AG20443 (cell line): ENCODE data around the gene PARVA.

Experiments
- DNase-seq: peaks from one replicate; pipeline ENCODE4 v3.0.0; 2012; ENCODE audit warnings: low spot score, mixed read lengths

The PARVA gene

DNA sequence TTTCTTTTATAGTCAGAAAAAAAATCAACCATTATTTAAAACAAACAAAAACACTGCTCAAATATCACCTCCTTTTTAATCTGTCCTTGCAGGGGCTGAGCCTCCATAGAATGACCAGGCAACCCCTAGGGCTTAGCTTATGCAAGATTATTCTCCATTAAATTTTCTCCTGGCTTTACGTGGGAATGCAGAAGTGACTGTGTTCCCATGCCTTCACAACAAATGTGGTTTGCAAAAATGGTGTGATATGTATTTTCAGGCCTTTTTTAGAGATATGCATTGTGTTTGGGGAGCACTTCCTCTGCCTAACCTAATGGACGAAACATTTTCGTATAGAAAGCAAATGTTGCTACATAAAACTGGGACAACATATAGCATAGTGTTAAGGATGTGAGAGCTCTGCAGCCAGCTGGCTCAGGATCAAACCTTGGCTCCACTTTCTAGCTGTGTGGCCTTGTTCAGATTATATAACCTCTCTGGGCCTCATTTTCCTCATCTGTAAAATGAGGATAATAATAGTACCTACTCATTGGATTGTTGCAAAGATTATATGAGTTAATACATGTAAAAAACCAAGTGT, 82.6 kb downstream of the PARVA start:
- DNase-seq = no peak

DNA sequence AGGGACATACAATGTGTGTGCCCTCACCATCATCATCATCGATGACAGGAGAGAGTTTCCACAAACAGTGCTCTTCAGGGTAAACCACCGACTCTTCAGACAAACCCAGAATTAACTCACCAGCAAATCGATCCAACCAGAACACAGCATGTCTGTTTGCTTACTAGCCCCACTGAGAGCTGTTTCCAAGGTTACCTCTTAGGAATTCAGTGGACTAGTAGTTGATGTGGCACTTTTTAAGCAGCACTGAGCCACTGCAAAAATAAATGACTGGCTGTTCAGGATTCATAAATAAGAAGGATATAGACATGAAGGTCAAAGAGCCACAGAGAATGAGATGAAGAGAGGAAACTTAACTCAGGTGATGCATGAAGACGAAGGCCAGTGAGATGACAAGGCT, 83.1 kb downstream of the PARVA start:
- DNase-seq = no peak

DNA sequence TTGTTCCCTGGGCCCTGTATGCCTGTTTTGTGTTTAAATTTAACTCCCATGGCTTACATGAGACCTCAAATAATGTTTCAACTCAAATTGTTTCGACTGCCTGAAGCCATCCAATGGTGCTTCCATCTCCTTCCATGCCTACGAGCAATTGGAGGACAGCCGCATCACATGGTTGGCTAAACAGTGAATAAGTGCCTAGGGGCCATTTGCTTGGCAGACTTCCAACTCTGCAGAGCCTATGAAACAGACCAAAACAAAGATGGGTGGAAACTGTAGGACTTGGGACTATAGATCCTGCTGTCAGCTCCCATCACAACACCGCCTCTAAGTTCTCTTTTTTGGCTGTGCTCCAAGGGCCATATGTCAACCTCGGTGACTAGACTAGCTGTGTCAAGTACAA, 84.1 kb downstream of the PARVA start:
- DNase-seq = no peak

DNA sequence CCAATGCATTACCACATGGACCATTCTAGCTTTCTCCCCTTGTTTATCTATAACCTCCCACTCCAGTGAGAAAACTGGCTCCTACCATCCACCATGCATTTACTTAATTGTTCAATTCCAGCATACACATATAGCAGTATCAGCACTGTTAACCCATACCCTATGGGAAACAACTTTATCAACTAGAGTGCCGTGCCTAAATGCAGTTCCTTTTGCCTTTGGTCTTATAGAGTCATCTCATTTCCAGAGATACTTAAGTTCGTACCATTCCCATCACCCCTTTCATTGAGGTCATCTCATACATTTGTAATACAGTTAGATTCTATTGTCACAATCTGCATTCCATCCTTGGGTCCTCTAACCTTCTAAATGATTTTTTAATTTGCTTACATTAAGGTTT, 86.9 kb downstream of the PARVA start:
- no peak for DNase-seq

DNA sequence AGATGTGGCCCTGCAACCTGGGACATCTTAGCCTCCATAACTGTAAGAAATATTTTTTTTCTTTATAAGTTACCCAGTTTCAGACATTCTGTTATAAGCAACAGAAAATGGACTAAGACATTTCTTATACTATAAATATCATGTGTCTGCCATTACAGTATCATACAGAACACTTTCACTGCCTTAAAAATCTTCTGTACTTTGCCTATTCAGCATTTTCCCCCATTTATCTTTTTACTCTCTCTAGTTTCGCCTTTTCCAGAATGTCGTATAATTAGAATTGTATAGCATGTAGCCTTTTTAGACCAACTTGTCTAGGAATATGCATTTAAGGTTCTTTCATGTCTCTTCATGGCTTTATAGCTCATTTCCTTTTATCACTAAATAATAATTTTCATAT, 88.0 kb downstream of the PARVA start:
- DNase-seq = no peak

DNA sequence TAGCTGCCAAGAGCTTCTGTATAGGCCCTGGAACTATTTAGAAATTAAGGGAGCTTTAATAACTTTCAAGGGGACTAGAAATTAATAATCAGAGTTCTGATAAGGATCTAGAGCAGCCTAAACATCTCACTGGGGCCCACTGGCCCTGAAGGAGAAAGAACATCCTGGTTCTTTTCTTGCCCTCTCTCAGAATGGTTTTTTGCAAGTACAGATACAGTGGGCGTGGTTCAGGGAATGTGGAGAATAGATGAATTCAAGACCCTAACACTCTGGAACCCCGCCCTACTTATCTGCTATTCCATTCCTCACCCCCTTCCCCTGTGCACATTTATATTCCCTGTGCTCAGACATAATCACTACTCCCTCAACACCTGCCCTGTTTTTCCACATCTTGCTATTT, 90.2 kb downstream of the PARVA start:
- DNase-seq = no peak

DNA sequence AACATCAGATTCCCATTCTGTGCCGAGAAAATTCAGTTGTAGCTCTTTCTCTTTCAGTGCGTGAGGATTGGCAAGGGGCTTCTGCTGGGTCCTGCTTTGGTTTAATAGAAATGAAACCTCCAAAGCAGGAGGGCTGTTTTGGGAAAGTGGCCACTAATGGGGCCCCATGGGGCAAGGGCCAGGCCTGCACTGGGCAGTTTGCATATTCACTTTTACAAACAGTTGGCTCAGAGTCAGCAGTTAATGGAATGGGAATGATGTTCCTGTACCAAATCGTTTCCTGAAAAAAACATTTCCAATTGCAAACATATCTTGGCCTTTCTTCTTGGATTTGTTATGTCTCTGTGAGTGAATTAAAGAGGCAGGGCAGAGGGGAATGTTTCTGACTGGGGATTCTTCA, 92.1 kb downstream of the PARVA start:
- DNase-seq = peak; percentile 50

DNA sequence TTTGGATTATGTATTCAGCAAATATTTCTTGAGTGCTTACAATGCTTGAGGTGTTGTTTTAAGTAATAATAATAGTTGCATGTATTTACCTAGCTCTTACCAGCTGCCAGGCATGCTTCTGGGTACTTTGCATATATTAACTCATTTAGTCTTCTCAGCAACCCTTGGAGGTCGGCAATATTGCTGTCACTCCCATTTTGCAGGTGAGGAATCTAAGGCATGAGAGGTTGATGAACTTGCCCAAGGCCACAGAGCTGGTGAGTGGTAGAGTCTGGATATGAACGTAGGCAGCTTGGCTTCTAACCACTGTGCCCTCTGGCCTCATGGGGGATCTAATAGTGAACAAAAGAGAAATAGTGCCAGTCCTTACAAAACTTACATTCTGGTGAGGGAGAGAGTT, 92.9 kb downstream of the PARVA start:
- no peak for DNase-seq

DNA sequence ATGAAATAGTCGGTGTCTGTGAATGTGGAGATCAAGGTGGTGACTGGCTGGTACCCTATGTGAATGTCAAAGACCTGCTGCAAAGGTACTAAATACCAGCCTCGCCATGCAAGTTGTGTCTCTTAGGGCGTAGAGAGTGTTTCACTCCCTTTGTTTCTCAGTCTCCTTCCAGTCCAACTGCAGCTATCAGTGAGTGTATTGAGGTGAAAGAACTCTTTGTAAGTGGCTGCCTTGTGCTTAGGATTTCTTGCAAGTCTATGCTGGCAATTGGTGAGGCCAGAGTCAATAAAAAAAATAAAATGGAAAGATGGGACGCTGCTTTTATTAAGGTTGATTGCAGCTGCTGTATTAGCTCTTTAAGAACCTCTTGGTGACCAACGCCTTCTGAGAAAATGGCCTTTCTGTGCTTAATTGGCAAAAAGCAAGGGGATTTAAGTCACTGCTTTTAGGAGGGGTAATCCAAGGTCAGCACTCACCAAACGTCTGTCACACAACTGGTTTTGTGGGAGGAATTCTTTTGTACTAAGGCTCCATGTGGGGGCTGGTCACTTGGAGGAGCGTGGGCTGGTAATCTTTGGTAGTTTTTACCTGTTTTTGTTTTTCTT, 95.1 kb downstream of the PARVA start:
- no peak for DNase-seq

DNA sequence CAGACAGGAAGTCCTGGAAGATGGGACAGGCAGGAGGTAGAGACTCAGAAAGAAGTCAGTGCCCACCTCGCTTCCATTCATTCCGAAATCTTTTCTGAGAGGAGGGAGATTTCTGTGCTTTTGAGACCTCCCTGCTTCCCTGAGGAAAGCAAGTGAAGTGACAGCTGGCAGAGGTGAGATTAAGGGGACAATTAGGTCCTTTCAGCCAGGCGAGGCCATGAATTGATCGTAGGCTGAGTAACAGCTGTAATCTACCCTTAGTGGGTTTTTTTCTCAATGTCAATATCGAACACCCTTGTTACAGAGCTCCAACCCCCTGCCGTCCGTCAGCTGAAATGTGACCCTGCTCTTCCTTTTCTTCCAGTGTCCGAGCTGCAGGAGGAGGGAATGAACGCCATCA, 96.0 kb downstream of the PARVA start:
- no peak for DNase-seq

DNA sequence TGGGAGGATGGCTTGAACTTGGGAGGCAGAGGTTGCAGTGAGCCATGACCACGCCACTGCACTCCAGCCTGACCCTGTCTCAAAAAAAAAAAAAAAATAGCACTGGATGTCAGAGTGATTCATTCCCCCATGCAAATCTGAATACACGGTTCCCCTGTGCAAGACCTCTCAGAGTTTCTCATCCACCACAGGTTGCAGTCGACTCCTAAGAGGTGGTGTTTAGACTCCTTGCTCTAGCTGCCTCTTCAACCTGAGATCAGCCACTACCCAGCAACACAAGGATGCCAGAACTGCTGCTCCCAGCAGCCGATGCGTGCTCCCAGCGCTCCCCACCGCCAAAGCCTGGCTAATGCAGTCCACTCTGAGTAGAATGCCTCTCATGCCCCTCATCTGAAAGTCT, 97.5 kb downstream of the PARVA start:
- DNase-seq = no peak

DNA sequence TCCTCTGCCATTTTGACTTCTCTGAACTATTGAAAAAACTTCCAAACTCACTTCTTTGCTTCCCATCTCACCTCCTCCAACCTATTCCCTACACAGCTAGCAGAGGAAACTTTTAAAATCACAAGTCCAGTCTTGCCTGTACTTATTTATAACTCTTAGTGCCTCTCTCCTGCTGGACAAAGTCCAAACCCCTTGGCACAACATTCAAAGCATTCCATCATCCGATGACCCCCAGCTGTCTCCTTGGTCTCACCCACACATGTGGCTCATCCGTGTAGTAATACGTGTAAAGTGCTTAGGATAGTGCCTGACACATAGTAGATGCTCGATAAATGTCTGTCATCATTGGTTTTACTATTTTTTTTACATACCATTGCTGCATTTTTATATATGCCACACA, 101.4 kb downstream of the PARVA start:
- DNase-seq = no peak

DNA sequence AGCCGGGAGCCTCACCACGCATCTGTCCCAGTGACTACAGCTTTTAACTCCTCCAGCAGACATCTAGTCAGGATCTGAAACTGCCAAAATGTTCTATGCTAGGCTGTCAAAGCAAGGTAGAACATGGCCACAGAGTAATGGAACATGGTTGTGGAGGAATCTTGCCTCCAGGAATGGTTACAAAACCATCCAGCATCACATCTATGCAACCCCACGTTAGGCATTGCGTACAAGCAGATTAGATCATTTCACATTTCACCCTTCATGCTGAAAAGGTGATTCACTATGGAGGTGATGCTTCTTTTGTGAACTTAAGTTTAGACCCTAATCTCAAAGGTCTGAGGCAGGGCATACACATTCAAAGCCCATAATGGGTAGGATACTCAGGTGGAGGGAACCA, 103.0 kb downstream of the PARVA start:
- no peak for DNase-seq

DNA sequence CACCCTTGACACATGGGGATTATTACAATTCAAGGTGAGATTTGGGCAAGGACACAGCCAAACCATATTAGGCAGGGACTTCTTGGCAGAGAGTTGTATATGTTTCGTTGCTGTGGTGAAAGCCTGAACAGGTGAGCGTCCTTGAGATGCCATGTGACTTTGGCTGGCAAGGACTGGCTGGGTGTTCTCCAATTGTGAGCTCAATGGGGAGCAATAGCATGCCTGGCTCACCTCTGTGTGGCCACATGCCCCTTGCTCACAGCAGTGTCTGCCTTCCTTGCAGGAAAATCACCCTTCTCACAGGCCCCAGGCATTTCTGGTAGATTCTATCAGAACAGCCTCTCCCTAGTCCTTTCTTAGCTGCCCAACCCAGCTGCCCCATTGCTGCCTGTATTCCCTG, 105.5 kb downstream of the PARVA start:
- no peak for DNase-seq

DNA sequence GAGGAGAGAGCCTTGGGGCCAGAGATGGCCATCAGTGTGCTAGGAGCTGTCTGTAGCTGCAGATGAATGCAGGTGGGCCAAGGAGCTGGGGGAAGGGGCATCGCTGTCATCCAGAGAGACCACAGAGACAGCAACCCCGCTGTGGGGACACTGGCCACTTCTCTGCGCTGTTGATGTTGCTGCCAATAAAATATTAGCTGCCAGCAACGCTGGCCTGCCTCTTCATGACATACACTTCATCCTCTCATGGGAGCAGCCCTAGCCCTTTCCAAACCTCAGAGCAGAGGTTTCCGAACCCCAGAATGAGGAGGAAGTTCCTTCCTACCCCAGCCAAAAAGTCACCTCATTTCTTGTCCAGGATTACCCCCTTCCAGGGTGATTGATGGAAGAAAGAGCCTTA, 106.2 kb downstream of the PARVA start:
- DNase-seq = no peak

DNA sequence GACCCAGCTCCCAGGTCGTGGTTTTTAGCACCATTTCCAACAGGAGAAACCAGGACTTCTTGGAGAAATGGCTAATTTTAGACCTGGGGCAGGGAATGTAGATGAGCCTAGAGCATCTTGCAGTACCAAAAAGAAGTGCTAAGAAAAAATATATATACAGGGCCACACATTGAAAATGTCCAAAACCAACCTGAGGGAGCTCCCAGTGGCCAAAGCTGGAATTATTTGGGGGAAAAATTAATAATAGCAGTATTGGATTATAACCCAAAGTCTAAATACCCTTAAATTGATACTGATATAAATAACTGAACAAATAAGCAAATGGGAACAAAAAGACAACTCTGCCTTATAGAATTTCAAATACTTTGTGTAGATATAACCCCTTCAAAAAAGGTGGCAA, 108.0 kb downstream of the PARVA start:
- DNase-seq = no peak

DNA sequence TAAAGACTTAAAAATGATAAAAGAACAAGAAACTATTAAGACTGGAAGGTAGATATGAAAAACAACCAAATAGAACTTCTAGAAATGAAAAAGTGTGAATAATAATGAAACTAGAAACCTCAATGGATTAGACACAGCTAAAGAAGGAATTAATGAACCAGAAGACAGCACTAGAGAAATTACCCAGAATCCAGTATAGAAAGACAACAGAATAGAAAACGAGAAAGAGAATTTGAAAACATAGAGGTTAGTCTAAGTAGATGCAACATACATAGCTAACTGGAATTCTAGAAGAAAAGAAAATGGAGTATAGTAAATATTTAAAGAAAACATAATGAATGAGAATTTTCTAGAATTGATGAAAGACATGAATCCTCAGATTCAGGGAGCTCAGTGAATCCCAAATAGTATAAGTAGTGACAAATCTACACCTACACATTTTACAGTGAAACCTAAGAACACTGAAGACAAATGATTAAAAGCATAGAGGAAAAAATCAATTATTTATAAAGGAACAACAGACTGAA, 111.9 kb downstream of the PARVA start:
- DNase-seq = no peak

DNA sequence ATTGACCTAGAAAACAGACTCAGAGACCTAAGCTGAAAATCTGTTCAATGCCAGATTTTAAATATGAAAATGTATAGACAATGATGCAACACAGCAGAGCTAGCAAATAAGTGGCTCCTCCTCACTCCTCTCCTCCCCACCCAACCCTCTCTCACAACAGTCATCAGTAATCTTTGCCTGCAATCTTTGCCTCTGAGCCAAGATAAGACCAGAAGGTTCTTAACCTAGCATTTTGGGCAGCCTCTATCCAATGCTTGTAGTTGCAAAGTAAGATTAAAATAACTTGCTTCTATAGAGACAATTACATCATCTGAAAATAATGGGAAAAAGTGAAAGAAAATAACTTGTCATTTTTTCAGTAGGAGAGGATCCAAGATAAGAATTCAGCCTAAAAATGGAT, 117.3 kb downstream of the PARVA start:
- no peak for DNase-seq

DNA sequence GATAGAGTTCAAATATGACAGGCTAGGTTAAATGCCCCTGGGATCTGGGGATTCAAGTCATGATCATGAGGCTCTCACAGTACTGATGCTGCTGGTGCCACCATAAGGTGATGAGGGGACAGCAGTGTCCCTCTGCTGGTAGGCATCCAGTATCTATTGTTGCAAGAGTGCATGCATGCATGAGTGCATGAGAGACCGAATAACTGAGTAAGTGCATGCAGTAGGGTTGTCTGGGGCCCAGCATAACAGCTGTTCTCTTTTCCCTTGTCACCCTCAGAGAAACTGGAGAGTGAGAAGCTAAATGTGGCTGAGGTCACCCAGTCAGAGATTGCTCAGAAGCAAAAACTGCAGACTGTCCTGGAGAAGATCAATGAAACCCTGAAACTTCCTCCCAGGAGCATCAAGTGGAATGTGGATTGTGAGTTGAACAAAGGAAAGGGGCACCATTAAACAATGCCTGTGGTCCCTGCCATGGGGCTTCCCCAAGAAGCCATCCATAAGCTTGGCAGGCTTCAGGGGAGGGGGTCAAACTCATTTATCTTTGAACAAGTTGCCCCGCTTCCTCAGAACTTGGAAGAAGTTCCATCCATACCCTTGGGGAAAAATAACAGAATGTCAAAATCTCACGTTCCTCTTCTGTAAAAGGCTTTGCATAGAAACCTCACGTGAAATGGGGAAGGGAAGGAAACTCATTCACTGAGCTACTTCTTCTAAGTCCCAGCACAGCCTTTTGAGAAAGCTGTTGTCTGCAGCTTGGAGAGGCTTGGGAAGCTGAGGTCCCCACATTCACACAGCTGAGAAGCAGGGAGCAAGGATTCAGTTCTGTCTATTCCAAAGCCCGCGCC, 119.0 kb downstream of the PARVA start:
- DNase-seq = no peak

DNA sequence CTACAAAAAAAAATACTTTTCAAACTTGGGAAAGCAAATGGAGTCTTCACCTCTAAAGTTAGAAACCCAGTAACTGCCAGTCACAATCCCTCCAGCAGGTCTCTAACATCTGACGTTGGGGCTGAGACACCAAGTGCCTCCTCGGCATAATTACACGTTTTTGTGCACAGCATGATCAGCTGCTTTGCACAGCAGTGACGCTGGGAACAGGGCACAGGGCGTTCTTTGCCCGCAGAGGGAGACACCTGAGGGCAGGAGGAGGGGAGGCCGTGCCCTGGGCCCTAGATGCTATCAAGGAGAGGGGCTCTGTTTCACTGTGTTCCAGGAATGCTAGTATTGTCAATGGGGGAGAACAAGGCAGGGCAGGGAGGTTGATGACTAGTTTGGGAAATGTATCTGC, 120.1 kb downstream of the PARVA start:
- no peak for DNase-seq

DNA sequence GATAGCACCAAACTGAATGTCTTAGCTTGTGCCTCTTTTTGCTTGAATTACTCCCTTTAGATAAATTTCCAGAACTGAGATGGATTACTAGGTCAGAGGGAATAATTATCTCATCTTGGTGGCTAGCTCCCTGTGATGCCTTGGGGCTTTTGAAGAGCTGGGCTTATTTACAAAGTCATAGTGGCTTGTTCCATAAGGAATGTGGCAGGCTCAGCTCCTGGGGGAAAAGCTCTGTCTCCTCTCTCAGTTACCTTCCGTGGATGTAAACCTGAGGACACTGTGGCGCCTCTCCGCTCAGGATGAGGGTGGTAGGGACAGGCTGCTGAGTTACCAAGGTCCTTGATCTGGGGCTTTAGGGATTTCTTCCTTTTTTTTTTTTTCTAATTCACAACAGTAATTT, 121.7 kb downstream of the PARVA start:
- no peak for DNase-seq

DNA sequence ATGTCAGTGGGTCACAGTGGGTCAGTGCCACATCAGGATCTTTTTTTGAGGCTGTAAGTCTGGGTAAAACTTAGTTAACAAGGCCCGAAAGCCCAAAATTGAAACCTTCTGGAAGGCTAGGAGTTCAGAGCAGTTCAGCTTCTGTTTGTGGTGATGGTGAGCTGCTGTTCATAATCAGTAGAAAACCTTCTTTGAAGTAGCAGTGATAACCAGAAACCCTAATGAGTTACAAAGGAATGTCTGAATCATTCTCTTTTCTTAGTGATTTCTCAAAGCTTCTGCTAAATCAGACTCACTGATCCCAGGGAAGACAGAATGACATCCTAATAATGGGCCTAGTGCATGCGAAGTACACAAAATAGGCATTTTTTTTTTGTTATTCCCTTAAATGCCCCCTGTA, 124.7 kb downstream of the PARVA start:
- peak; percentile 38 for DNase-seq

DNA sequence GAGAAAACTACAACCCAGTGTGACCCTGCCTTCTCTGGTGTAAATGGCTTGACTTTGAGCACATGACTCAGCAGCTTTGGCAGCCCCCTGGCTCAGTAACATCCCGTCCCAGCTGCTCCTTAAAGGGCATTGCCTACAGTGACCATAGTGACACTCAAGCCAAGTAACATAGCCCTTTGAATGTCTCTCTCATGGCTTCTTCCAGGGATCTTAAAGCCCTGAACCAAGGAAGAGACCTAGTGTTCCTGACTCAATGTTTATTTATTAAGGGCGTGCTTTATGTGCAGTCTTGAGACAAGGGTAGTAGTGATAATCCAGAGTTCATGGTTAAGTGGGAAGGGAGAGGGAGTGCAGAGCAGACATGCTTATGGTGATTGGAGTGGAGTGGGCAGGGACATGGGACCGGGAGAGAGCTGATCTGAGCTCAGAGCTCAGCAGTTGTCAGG, 125.7 kb downstream of the PARVA start:
- DNase-seq = no peak
